ENCODE results near the gene THEMIS.
"Not testable (repeated sequence)": the region's sequence is repeated elsewhere in the genome, so short reads cannot be mapped to it uniquely, and the experiment has no call there.

The THEMIS gene

GRCh38 chr6:127807806-127808517 is 92.9 kb downstream of the THEMIS start:
- no peak for DNase-seq (ENCODE audit: low read depth in 3 of 3, low spot score in 1 of 3)

- DNase-seq (ENCODE audit: low read depth in 3 of 3, low spot score in 1 of 3) = no peak
Observed at GRCh38 chr6:127796713-127797112, 104.1 kb downstream of the THEMIS start.

- DNase-seq (ENCODE audit: low read depth in 3 of 3, low spot score in 1 of 3) = no peak
Observed at GRCh38 chr6:127794405-127794804, 106.5 kb downstream of the THEMIS start.

GRCh38 chr6:127793396-127793795 is 107.5 kb downstream of the THEMIS start:
- DNase-seq (ENCODE audit: low read depth in 3 of 3, low spot score in 1 of 3) = no peak

GRCh38 chr6:127792616-127793015 is 108.2 kb downstream of the THEMIS start:
- DNase-seq (ENCODE audit: low read depth in 3 of 3, low spot score in 1 of 3) = no peak

GRCh38 chr6:127791779-127792528 is 108.9 kb downstream of the THEMIS start:
- DNase-seq (ENCODE audit: low read depth in 3 of 3, low spot score in 1 of 3) = no peak

- no peak for DNase-seq (ENCODE audit: low read depth in 3 of 3, low spot score in 1 of 3)
Observed at GRCh38 chr6:127790571-127790970, 110.3 kb downstream of the THEMIS start.

GRCh38 chr6:127786109-127786508 is 114.7 kb downstream of the THEMIS start:
- no peak for DNase-seq (ENCODE audit: low read depth in 3 of 3, low spot score in 1 of 3)

GRCh38 chr6:127784468-127784867 is 116.4 kb downstream of the THEMIS start:
- no peak for DNase-seq (ENCODE audit: low read depth in 3 of 3, low spot score in 1 of 3)

- not testable (repeated sequence) for DNase-seq (ENCODE audit: low read depth in 3 of 3, low spot score in 1 of 3)
Observed at GRCh38 chr6:127781636-127782272, 119.1 kb downstream of the THEMIS start.

GRCh38 chr6:127776320-127776719 is 124.5 kb downstream of the THEMIS start:
- no peak for DNase-seq (ENCODE audit: low read depth in 3 of 3, low spot score in 1 of 3)

GRCh38 chr6:127775371-127775770 is 125.5 kb downstream of the THEMIS start:
- DNase-seq (ENCODE audit: low read depth in 3 of 3, low spot score in 1 of 3) = no peak

GRCh38 chr6:127768745-127769144 is 132.1 kb downstream of the THEMIS start:
- no peak for DNase-seq (ENCODE audit: low read depth in 3 of 3, low spot score in 1 of 3)

GRCh38 chr6:127768223-127768622 is 132.6 kb downstream of the THEMIS start:
- no peak for DNase-seq (ENCODE audit: low read depth in 3 of 3, low spot score in 1 of 3)

- no peak for DNase-seq (ENCODE audit: low read depth in 3 of 3, low spot score in 1 of 3)
Observed at GRCh38 chr6:127765949-127766348, 134.9 kb downstream of the THEMIS start.

GRCh38 chr6:127762284-127762683 is 138.6 kb downstream of the THEMIS start:
- DNase-seq (ENCODE audit: low read depth in 3 of 3, low spot score in 1 of 3) = no peak

- no peak for DNase-seq (ENCODE audit: low read depth in 3 of 3, low spot score in 1 of 3)
Observed at GRCh38 chr6:127761084-127761483, 139.8 kb downstream of the THEMIS start.

- DNase-seq (ENCODE audit: low read depth in 3 of 3, low spot score in 1 of 3) = no peak
Observed at GRCh38 chr6:127749095-127749494, 151.8 kb downstream of the THEMIS start.

GRCh38 chr6:127748290-127748689 is 152.6 kb downstream of the THEMIS start:
- DNase-seq (ENCODE audit: low read depth in 3 of 3, low spot score in 1 of 3) = no peak

GRCh38 chr6:127738423-127738822 is 162.4 kb downstream of the THEMIS start:
- no peak for DNase-seq (ENCODE audit: low read depth in 3 of 3, low spot score in 1 of 3)

GRCh38 chr6:127737768-127738167 is 163.1 kb downstream of the THEMIS start:
- DNase-seq (ENCODE audit: low read depth in 3 of 3, low spot score in 1 of 3) = no peak

- DNase-seq (ENCODE audit: low read depth in 3 of 3, low spot score in 1 of 3) = no peak
Observed at GRCh38 chr6:127737009-127737486, 163.8 kb downstream of the THEMIS start.

All from stimulated activated CD4-positive, alpha-beta T cell treated with anti-CD3 and anti-CD28 coated beads, TNF-alpha, amount 100 ng/mL, for 1 hour (primary cell).